ENCODE results near the gene RLIM. TPM values are rescaled to one million over a fixed set of nuclear protein-coding genes. Genes with fewer than 3 reads are reported as not detected.

The RLIM gene
- total and polyA plus RNA-seq, 2 of the 13 experiments (the other 11 are each of a cell fraction or from before 2014, with no cell fraction given): 7.7 to 24.5 TPM

DNA sequence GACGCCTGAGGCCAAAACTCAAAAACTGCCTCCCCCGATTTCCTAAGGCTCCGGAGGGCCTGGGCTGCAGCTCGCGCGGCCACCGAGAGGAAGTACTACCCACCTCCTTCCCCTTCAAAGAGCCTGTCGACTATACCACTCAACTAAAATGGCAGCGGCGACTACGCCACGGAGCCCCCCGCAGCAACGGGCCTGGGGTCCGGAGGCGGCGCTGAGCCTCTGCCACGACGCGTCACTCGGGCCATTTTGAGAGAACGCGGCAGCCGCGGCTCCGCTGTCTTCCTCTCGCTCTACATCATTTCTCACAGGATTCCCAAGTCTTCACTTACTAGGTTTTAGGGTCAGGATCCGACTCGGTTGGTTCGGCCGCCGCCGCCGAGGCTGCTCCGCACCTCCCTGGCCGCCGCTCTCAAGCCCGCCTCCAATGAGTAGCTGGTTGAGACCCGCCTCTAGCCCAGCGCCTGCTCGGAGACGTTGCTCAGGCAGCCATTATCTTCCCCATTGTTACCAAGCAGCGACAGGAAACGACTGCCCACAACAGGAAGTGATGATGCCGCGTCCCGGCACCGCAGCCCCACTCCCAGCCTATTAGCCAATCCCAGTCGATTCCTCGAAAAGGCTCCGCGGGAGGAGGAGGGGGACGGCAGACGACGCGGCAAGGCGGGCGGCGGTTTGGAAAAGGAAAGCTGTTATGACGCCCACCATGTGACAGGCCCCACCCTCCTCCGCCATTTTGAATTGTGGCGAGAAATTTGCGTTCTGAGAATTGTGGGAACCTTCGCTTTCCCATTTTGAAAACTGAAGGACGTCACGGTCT lies at the start of gene RLIM (continued):
- TF ChIP-seq ZZZ3 (CRISPR knock-in tag; IDR thresholded peaks at IDR 0.05; ENCODE audit: borderline replicate concordance) (no peak), EZH2 (conservative IDR thresholded peaks at IDR 0.05; ENCODE audit: low read depth, low read length) (no peak), GABPA (IDR thresholded peaks at IDR 0.05; ENCODE audit: low read depth, low read length) (peak; percentile 76), GABPA (CRISPR knock-in tag; IDR thresholded peaks at IDR 0.05; ENCODE audit: low read depth) (peak; percentile 94), POLR2AphosphoS5 (IDR thresholded peaks at IDR 0.05; ENCODE audit: low read depth, low read length) (peak; percentile 67), HNF4A (CRISPR knock-in tag; IDR thresholded peaks at IDR 0.05) (no peak), MXD4 (CRISPR knock-in tag; IDR thresholded peaks at IDR 0.05) (no peak), YY1 (IDR thresholded peaks at IDR 0.05; ENCODE audit: insufficient read depth, insufficient replicate concordance, low read depth, low read length) (peak; percentile 90), BCL6 (CRISPR knock-in tag; IDR thresholded peaks at IDR 0.05) (peak; percentile 83), ASH2L (IDR thresholded peaks at IDR 0.05; ENCODE audit: insufficient read length, low read depth, low read length) (peak; percentile 29), SKI (IDR thresholded peaks at IDR 0.05; ENCODE audit: partially characterized antibody) (peak; percentile 41), RBFOX2 (IDR thresholded peaks at IDR 0.05; ENCODE audit: low read depth, low read length) (peak; percentile 82), ZNF878 (CRISPR knock-in tag; IDR thresholded peaks at IDR 0.05) (0 out of 2 replicates have a peak, but pooled peaks have one; percentile 15), CREM (IDR thresholded peaks at IDR 0.05) (peak; percentile 77; the same call in 1 of the 2 replicates), CREM (CRISPR knock-in tag; IDR thresholded peaks at IDR 0.05) (no peak), MLXIP (CRISPR knock-in tag; IDR thresholded peaks at IDR 0.05; ENCODE audit: borderline replicate concordance) (no peak), KDM5A (IDR thresholded peaks at IDR 0.05; ENCODE audit: borderline replicate concordance, low read length) (peak; percentile 44; the same call in 1 of the 2 replicates), HCFC1 (IDR thresholded peaks at IDR 0.05; ENCODE audit: low read depth, low read length) (peak; percentile 31; the same call in 1 of the 2 replicates), ZNF572 (CRISPR knock-in tag; IDR thresholded peaks at IDR 0.05) (no peak), SOX5 (CRISPR knock-in tag; IDR thresholded peaks at IDR 0.05; ENCODE audit: borderline replicate concordance) (peak; percentile 52; the same call in 1 of the 2 replicates), ZNF574 (CRISPR knock-in tag; IDR thresholded peaks at IDR 0.05) (peak; percentile 44; the same call in 1 of the 2 replicates), FOSL2 (CRISPR knock-in tag; IDR thresholded peaks at IDR 0.05) (0 out of 2 replicates have a peak, but pooled peaks have one; percentile 16), KLF13 (CRISPR knock-in tag; IDR thresholded peaks at IDR 0.05) (no peak), ZNF557 (CRISPR knock-in tag; IDR thresholded peaks at IDR 0.05) (no peak), REPIN1 (CRISPR knock-in tag; IDR thresholded peaks at IDR 0.05; ENCODE audit: borderline replicate concordance, low read depth) (no peak)
- TF ChIP-seq, protein P1, sequence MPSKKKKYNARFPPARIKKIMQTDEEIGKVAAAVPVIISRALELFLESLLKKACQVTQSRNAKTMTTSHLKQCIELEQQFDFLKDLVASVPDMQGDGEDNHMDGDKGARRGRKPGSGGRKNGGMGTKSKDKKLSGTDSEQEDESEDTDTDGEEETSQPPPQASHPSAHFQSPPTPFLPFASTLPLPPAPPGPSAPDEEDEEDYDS (CRISPR knock-in tag; IDR thresholded peaks at IDR 0.05): 0 out of 2 replicates have a peak, but pooled peaks have one; percentile 27

Measured in HepG2 (cell line).